ENCODE measurements around the gene PRR7. TPM values are rescaled to one million over a fixed set of nuclear protein-coding genes. Genes with fewer than 3 reads are reported as not detected.

The PRR7 gene
- total and polyA plus RNA-seq, 2 of the 13 experiments (the other 11 are each of a cell fraction or from before 2014, with no cell fraction given): 4.8 to 5.0 TPM

DNA sequence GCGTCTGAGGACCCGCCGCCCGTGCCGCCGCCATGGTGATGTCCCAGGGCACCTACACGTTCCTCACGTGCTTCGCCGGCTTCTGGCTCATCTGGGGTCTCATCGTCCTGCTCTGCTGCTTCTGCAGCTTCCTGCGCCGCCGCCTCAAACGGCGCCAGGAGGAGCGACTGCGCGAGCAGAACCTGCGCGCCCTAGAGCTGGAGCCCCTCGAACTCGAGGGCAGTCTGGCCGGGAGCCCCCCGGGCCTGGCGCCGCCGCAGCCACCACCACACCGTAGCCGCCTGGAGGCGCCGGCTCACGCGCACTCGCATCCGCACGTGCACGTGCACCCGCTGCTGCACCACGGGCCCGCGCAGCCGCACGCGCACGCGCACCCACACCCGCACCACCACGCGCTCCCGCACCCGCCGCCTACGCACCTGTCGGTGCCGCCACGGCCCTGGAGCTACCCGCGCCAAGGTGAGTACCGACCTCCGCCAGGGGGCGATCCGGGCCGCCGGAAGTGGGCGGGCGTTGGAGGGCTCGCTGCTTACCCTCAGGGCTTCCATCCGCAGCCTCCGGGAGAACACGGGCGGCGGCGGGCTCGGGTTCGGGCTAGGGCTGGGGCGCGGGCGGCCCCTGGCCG is 8.5 kb downstream of the PRR7 start (continued):
- TF ChIP-seq IRF1 (CRISPR knock-in tag; IDR thresholded peaks at IDR 0.05; ENCODE audit: low read depth) (no peak), ZNF230 (CRISPR knock-in tag; IDR thresholded peaks at IDR 0.05) (peak; percentile 87; the same call in 1 of the 2 replicates), ZNF7 (CRISPR knock-in tag; IDR thresholded peaks at IDR 0.05) (no peak), ZBTB8A (CRISPR knock-in tag; IDR thresholded peaks at IDR 0.05; ENCODE audit: borderline replicate concordance, low read depth) (no peak), YY1 (IDR thresholded peaks at IDR 0.05; ENCODE audit: insufficient read depth, insufficient replicate concordance, low read depth, low read length) (peak; percentile 69), ZBTB4 (CRISPR knock-in tag; IDR thresholded peaks at IDR 0.05; ENCODE audit: borderline replicate concordance) (no peak), KLF12 (CRISPR knock-in tag; IDR thresholded peaks at IDR 0.05; ENCODE audit: borderline replicate concordance) (no peak), ZNF34 (CRISPR knock-in tag; IDR thresholded peaks at IDR 0.05; ENCODE audit: borderline replicate concordance) (peak; percentile 63; the same call in 1 of the 2 replicates), ZBTB14 (CRISPR knock-in tag; IDR thresholded peaks at IDR 0.05) (peak; percentile 97), ZBTB43 (CRISPR knock-in tag; conservative IDR thresholded peaks at IDR 0.05) (no peak; the same call in 1 of the 2 replicates), NR2F6 (IDR thresholded peaks at IDR 0.05) (no peak), NR2F6 (CRISPR knock-in tag; IDR thresholded peaks at IDR 0.05) (peak; percentile 40), ZNF670 (CRISPR knock-in tag; IDR thresholded peaks at IDR 0.05; ENCODE audit: borderline replicate concordance) (peak; percentile 20; the same call in 1 of the 2 replicates), ZSCAN25 (CRISPR knock-in tag; IDR thresholded peaks at IDR 0.05) (peak; percentile 49; the same call in 1 of the 2 replicates), SOX5 (CRISPR knock-in tag; IDR thresholded peaks at IDR 0.05; ENCODE audit: borderline replicate concordance) (peak; percentile 25; the same call in 1 of the 2 replicates), MED8 (CRISPR knock-in tag; IDR thresholded peaks at IDR 0.05; ENCODE audit: insufficient replicate concordance) (peak; percentile 90), SALL2 (CRISPR knock-in tag; IDR thresholded peaks at IDR 0.05) (peak; percentile 62; the same call in 1 of the 2 replicates)
- TF ChIP-seq, protein P1, sequence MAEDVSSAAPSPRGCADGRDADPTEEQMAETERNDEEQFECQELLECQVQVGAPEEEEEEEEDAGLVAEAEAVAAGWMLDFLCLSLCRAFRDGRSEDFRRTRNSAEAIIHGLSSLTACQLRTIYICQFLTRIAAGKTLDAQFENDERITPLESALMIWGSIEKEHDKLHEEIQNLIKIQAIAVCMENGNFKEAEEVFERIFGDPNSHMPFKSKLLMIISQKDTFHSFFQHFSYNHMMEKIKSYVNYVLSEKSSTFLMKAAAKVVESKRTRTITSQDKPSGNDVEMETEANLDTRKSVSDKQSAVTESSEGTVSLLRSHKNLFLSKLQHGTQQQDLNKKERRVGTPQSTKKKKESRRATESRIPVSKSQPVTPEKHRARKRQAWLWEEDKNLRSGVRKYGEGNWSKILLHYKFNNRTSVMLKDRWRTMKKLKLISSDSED (CRISPR knock-in tag; IDR thresholded peaks at IDR 0.05): no peak
- TF ChIP-seq, protein P2, sequence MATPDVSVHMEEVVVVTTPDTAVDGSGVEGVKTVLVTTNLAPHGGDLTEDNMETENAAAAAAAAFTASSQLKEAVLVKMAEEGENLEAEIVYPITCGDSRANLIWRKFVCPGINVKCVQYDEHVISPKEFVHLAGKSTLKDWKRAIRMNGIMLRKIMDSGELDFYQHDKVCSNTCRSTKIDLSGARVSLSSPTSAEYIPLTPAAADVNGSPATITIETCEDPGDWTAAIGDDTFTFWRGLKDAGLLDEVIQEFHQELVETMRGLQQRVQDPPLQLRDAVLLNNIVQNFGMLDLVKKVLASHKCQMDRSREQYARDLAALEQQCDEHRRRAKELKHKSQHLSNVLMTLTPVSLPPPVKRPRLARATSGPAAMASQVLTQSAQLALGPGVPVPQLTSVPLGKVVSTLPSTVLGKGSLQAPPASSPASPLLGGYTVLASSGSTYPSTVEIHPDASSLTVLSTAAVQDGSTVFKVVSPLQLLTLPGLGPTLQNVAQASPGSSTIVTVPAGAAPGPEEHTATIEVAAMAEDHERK (CRISPR knock-in tag; IDR thresholded peaks at IDR 0.05; ENCODE audit: low read depth): no peak

Data from HepG2 (cell line).